NCI-H146 (cell line): Measurements from ENCODE around the gene CALHM1.
"Not testable (repeated sequence)": the region's sequence is repeated elsewhere in the genome, so short reads cannot be mapped to it uniquely, and the experiment has no call there.

Experiments
- DNase-seq: peaks from one replicate; lab custom pipeline; 2025; lab: John Stamatoyannopoulos, UW

Gene CALHM1

GRCh38 chr10:103458720-103459119 lies at the start of gene CALHM1:
TSS of gene CALHM1 (minus strand) at chr10:103458900. CDS start at chr10:103458751, 149 bp downstream.
- DNase-seq = peak; percentile 85

GRCh38 chr10:103507235-103508191 lies 48.8 kb upstream of the CALHM1 start:
- peak; percentile 92 for DNase-seq

GRCh38 chr10:103506061-103506460 lies 47.4 kb upstream of the CALHM1 start:
- DNase-seq = no peak

- no peak for DNase-seq
Observed at GRCh38 chr10:103504181-103504783, 45.6 kb upstream of the CALHM1 start.

GRCh38 chr10:103503777-103504176 lies 45.1 kb upstream of the CALHM1 start:
- not testable (repeated sequence) for DNase-seq

- peak; percentile 42 for DNase-seq
Observed at GRCh38 chr10:103502849-103503660, 44.4 kb upstream of the CALHM1 start.

- DNase-seq = no peak
Observed at GRCh38 chr10:103501186-103501585, 42.5 kb upstream of the CALHM1 start.

- DNase-seq = no peak
Observed at GRCh38 chr10:103500481-103500880, 41.8 kb upstream of the CALHM1 start.

- no peak for DNase-seq
Observed at GRCh38 chr10:103499881-103500280, 41.2 kb upstream of the CALHM1 start.

- no peak for DNase-seq
Observed at GRCh38 chr10:103498936-103499638, 40.4 kb upstream of the CALHM1 start.

GRCh38 chr10:103497161-103497915 lies 38.6 kb upstream of the CALHM1 start:
- DNase-seq = no peak

GRCh38 chr10:103495321-103495720 lies 36.6 kb upstream of the CALHM1 start:
- DNase-seq = no peak

GRCh38 chr10:103493916-103494877 lies 35.5 kb upstream of the CALHM1 start:
- DNase-seq = peak; percentile 55

GRCh38 chr10:103493362-103493915 lies 34.7 kb upstream of the CALHM1 start, which contains the start of gene NEURL1:
TSS of gene NEURL1 (plus strand) at chr10:103493705. CDS start at chr10:103494388, 683 bp downstream.
- DNase-seq = peak; percentile 63

- DNase-seq = no peak
Observed at GRCh38 chr10:103492655-103493261, 34.1 kb upstream of the CALHM1 start.

- DNase-seq = peak; percentile 50
Observed at GRCh38 chr10:103491729-103492364, 33.1 kb upstream of the CALHM1 start.

GRCh38 chr10:103490986-103491314 lies 32.2 kb upstream of the CALHM1 start:
- no peak for DNase-seq

GRCh38 chr10:103487410-103487708 lies 28.7 kb upstream of the CALHM1 start:
- DNase-seq = no peak
